Putamen (tissue), 1 donor: ENCODE measurements around the gene AIP.

ENCODE experiments used
- DNase-seq: peaks from one replicate; pipeline ENCODE4 v3.0.0-alpha.2; 2016; ENCODE audit warnings: low spot score

AIP gene

DNA sequence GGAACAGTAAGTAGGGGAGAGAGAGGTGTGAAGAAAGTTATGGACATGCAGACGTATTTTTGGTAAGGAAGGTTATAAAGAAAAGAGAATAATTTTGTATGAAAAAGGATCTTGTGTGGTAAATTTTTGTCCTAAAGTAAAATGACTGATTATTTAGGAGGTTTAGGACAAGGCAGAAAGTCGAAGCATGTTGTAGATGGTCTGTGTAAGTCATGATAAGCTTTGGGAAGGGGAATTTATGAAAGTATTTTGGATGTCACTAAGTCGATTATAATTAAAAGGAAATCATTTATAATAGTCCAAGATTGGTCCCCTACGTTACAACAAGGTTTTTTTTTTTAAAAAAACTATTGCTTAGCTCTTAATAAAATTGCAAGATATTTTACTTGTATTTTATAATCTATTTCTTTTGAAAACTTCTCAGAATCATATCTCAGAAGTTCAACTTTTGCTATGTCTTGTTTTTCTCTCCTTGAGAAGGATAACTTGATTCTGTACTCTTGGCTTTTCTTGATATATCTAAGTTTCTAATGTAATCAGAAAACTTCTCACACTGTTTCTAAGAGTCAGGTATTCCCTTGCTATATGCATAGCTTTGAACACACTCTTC lies 51.3 kb downstream of the AIP start:
- no peak for DNase-seq

DNA sequence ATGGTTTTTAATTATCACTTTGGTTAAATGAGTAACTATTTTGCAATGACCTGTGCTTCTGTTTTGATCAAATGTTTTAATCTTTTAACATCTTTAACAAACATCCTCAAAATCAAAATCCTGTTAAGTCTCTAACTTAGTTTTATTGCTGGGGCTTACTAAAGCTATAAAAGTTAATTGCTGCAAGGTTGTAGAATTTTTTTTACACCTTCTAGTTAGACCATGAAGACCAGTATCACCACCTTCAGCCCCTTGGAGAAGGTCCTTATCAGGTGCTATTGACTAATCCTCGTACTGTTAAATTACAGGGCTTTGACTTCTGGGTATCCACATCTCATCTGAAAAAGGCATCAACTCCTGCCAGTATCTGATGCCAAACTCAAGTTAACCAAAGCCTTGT lies 52.7 kb downstream of the AIP start:
- no peak for DNase-seq

DNA sequence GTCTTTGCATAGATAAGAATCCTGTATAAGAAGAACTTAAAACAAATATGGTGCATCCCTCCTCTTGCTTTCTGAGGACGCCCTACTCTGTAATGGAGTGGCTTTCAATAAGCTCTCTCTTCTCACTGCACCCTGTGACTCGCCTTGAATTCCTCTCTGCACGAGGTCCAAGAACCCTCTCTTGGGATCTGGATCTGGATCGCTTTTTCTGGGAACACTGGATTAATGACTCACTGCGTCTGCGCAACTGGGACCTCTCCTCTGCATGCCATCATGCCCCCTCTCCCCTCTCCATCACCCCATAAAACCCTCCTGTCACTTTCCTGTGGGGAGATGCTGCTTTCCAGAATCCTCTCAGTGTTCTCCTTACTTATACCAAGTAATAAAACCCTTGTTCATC lies 55.5 kb downstream of the AIP start:
- no peak for DNase-seq

DNA sequence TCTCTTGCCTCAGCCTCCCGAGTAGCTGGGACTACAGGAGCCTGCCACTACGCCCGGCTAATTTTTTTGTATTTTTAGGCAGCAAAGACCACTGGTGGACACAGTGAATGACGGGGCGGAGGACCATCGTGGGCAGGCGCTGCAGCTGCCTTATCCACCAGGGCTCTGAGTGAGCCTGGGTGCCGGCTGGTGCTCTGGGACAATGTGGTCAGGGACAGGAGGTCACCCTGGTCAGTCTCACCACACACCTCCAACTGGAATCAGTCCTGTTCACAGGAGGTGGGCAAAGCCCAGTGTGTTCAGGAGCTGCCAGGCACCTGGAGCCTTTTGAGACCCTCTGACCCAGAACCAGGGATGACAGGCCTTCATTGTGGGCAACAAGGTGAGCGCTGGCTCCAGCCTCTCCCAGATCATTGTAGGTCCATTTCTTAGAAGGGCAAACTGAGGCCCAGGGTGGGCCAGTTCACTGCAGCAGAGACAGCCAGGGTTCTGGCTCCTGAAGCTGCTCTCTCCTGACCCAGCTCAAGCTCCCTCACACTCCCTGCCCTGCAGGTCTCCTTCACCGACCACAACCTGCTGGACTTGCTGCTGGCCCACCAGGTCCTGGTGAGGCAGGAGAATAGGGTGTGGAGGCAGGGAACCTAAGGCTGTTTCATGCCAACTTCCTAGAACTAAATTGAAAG lies 56.1 kb downstream of the AIP start:
- no peak for DNase-seq

DNA sequence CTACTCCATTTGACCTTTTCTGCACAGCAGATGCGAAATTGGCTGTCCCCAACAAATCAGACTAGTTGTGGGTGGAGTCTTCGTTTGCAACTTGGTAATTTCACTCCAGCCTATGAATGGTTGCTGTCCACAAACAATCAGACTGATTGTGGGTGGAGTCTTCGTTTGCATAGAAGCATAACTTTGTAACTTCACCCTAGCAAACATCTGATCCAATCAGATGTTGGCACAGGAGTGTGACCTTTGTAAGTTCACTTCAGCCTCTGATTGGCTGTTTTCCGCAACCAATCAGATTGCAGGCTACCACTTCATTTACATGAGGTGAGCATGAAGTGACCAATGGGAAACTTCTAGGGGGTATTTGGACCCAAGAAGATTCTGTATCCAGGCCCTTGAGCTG lies 56.7 kb downstream of the AIP start:
- DNase-seq: no peak
